SU-DHL-6 (cell line): ENCODE results near the gene PLEKHG2.

Experiments
- EZH2phosphoT487 ChIP-seq: fragments of 200-600 bp; sonication (generic), shearing (Covaris generic); conservative IDR thresholded peaks from 2 replicates; pipeline ENCODE4 v1.6.1; 2018; ENCODE audit warnings: mild to moderate bottlenecking, antibody characterized with exemption, low read length, moderate library complexity, mixed read lengths
- TF ChIP-seq, protein P1 (sequence below): fragments of 200-600 bp; sonication (generic); IDR thresholded peaks from one replicate; pipeline ENCODE4 v1.5.1; 2017; ENCODE audit warnings: antibody characterized with exemption, mild to moderate bottlenecking, low read length, moderate library complexity; ENCODE audit not compliant: insufficient read depth, poor library complexity, severe bottlenecking

DNA sequence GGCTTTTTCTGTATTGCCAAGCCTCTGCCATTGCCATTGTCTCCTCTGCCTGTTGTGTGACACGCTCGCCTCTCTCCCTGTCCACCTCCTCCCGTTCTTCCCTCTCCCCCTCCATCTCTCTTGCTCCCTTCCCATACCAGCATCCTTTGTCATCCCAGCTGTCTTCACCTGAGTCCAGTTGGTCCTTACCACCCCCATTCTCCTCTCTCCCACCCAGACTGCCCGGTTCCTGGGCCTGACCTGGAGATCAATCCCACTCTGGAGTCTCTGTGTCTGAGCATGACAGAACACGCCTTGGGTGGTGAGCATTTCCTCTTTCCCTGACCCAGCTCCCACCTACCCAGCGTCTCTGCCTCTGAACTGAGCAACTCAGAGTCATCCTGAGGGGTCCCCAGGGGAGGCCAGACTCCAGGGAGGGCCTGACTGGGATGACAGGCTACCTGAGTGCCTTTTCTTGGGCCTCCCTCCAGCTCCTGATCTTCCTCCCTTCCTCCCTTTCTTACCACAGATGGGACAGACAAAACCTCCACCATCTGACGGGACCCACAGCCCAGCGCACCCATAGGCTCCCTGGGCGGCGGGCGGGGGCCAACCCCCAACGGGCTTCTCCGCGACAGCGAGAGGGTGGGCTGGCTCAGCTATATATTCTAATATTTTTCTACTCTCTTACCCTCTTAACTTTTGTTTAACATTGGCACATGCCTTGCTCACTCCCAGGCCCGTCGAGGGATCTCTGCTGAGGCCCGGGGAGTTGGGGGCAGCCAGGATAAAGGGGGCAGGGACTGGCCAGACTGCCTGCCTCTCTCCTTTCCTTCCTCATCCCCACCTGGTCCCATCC lies 29.3 kb upstream of the PLEKHG2 start:
- TF ChIP-seq, protein P1, sequence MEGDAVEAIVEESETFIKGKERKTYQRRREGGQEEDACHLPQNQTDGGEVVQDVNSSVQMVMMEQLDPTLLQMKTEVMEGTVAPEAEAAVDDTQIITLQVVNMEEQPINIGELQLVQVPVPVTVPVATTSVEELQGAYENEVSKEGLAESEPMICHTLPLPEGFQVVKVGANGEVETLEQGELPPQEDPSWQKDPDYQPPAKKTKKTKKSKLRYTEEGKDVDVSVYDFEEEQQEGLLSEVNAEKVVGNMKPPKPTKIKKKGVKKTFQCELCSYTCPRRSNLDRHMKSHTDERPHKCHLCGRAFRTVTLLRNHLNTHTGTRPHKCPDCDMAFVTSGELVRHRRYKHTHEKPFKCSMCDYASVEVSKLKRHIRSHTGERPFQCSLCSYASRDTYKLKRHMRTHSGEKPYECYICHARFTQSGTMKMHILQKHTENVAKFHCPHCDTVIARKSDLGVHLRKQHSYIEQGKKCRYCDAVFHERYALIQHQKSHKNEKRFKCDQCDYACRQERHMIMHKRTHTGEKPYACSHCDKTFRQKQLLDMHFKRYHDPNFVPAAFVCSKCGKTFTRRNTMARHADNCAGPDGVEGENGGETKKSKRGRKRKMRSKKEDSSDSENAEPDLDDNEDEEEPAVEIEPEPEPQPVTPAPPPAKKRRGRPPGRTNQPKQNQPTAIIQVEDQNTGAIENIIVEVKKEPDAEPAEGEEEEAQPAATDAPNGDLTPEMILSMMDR = no peak
- no peak for TF ChIP-seq EZH2phosphoT487
